NCI-H2081 treated with DMSO at 0.1 percent for 48 hours (cell line): Measurements from ENCODE around the gene RASD1.
A peak's percentile ranks its signal among the peaks of the same experiment; 100 is the strongest.

Source experiments
- DNase-seq: peaks from one replicate; lab custom pipeline; 2025; lab: John Stamatoyannopoulos, UW

Gene RASD1, protein sequence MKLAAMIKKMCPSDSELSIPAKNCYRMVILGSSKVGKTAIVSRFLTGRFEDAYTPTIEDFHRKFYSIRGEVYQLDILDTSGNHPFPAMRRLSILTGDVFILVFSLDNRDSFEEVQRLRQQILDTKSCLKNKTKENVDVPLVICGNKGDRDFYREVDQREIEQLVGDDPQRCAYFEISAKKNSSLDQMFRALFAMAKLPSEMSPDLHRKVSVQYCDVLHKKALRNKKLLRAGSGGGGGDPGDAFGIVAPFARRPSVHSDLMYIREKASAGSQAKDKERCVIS

DNA sequence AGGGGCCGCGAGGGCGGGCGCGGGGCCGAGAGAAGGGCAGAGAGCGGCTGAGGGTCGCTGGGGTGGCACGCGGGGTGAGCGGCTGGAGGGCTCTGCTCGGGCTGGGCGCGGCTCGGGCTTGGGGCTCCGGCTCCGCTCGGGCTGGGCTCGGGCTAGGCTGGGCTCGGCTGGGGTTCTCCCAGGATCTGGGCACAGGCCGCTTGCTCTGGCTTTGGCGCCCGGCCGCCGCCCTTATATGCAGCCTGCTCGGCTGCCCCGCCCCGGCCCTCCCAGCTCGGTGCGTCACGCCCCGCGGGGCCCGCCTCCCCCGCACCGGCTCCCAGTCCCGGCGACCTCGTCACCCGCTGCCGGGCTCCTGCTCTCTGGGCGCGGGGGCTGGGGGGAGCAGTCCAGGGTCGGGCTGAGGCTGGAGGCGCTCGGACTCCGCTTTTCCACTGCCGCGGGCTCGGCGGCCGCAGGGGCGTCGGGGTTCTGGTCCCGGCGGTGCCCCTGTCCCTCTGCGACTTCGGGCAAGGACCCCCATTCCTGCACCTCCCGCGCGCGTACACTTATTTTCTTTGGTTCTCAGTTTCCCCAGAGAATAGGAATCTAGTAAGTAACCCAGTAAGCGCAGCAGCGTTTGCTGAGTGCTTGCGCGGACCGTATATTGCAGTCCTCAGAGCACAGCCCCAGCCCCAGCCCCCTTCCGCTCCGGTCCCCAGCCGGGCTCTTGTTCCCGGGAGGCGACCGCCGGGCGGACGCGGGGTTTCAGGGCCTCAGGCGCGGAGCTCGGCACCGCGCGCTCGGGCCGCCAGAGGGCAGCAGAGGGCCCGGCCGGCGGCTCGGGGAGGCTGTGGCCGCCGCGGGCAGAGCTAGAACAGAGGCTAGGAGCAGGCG, at the start of gene RASD1:
Gene RASD1 (minus strand): TSS at position 207 of the 876 bp plus-strand sequence. CDS start 214 bp downstream, outside the sequence.
- peak; percentile 3 for DNase-seq

DNA sequence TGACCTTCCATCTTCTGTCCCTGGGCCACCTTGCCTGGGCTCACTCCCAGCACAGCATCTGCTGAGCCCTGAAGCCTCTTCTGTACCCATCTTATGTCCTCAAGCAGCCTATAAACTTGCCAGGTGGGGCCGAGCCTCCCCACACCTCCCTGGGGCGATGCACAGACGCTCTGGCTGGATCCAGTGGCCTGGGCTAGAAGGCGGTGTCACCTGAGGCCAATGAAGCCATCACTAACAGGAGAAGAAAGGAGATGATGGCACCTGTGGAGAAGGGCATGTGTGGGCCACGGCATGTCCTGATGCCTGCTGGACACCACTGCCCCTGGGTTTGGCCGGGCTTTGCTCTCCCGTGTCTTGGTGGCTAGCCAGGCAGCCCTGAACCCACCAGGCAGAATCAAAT, 49.8 kb upstream of the RASD1 start:
- DNase-seq: no peak

DNA sequence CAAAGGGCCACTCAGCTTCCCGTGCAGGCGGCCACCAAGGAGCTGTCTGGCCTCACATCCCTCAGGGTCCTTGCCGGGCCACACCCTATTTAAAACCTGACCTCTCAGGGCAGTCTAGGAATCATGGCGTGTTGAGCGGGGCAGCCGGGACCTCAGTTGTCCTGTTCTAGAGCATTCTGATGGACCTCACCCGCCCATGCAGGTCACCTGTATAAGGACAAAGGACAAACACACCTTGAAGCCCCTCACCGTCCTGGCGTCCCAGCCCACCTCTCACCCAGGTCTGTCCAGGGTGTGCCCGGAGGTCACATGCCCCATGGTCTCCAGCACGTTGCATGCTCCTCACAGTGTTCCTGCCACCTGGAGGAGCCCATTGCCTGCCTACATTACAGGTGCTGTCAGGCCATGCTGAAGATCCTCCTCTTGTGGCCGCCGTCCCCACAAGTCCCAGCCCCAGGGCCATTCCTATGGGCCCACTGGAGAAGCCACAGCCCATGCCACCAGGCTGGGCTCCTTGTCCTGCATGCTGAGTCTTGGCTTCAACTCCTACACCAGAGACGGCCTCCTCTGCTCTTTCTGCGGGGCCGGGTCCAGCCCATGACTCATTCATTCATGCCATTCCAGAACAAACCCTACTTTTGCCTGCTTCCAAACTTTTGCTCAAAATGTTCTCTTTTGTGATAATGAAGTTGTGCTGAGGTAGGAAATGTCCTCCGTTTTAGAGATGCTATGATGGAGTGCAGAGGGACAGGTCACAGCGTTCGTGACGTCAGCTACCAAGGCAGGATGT, 49.0 kb upstream of the RASD1 start:
- DNase-seq: no peak

DNA sequence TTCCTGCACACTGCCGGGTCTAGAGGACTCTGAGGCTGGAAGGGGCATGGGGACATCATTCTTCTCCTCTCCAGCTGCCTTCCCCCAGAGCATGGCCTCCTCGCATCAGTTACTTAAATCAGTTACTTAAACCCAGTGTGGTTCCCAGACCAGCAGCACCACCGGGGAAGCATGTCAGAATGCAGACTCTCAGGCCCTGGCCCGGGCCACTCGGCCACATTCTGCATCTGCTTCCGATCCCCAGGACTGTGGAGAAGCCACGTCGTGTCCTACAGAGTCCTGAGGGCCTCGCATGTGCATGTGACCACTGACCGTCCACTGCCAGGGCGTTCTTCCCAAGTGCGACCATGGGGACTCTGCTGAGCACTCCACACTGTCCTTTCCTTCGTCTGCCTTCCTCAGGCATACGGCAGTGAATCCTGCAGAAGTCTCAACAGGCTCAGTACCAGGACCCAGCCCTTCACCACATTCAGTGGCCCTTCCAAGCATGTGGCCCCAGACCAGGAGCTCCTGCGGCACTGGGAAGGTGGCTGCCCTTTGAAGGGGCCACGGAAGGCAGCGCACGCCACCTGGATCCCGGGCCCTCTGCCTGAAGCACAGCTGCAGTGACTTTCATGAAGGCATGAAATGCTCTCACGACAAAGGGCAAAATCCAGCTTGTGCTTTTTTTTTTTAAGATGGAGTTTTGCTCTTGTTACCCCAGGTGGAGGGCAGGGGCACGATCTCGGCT, 46.9 kb upstream of the RASD1 start:
- DNase-seq: no peak

DNA sequence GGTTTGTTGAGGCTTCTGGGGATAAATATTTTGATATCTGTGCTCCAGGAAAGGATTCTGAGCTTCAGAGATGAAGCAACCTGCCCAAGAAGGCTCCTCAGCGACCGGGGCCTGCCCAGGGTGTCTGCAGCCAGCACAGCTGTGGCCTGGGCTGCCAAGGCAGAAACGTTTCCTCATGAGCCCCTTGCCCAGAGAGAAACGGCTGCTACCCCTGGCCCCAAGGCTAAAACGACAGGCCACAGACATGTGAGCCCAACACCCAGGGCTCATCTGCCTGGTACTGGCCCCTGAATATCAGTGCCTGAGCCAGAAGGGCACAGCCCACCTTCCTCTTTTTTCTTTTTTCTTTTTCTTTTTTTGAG, 45.4 kb upstream of the RASD1 start:
- no peak for DNase-seq

DNA sequence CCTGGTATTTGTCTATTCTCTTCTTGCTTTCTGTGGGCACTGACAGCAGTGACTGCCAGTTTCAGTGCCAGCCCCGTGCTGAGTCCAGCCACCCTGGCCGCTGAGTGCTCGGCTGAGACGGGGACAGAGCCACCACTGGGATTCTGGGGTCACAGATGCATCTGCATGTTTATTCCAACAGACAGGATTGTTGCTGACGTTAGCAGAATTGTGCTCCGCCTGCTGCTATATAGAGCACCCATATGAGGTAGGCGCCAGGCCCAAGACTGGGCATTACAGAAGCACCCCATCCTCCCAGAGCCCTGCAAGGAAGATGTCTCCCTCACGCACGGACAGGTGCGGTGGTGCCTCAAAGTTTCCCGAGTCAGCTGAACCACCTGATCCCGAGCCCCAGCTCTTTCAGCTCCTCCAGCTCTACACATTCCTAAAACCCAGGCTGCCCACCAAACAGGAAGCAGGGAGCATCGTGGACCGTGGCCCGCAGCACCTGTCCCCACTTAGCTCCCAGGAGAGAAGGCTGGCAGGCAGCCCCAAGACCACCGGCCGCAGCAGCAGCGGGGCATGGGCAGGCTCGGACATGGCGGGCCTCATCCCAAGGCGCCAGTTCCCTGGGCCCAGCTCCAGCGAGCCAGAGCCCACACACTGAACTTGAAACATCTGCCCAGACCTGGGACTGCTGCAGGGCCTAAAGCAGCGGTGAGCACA, 44.9 kb upstream of the RASD1 start:
- no peak for DNase-seq

DNA sequence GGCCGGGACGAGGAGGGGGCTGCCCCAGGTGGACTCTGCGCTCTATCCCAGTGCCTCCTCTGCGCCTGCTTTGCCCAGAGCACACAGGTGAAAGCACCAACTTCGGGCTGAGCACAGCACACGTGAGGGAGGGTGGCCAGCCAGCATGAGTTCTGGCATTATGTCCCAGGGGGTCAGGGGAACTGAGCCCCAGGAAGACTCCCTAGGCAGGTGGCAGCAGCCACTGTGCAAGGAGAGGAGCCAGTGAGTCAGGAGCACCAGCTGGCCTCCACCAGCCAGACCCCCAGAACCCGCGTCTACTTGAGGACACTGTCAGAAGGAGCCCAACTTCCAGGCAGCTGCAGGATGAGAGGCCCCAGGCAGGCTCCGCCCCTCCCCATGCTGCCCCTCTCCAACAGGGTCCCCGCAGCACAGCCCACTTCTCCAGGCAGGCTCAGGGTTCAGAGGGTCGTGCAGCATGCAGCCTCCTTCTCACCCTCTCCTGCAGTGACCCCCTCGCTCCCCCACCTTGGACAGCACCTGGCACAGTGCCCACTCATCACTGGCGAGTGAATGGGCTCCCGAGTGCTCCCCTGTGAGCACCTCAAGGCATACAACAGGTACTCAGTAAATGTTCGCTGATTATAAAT, 44.2 kb upstream of the RASD1 start:
- DNase-seq: no peak

DNA sequence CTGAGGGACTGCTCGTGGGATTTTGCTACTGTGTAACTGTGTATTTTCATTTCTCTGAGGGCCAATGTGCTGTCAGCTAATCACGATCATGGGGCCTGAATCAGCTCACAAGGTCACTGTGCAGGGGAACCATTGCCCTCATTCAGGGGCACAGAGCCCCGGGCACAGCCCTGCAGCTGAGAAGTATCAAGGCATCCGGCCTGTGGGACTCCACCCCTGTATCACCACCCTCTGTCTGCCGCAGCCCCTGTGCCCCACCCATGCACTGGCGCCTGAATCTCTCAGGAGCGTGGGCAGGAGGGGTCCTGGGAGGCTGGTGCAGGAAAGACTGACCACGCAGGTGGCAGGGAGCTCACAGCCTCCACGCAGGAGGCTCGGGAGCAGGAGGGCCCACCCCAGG, 43.4 kb upstream of the RASD1 start:
- no peak for DNase-seq

DNA sequence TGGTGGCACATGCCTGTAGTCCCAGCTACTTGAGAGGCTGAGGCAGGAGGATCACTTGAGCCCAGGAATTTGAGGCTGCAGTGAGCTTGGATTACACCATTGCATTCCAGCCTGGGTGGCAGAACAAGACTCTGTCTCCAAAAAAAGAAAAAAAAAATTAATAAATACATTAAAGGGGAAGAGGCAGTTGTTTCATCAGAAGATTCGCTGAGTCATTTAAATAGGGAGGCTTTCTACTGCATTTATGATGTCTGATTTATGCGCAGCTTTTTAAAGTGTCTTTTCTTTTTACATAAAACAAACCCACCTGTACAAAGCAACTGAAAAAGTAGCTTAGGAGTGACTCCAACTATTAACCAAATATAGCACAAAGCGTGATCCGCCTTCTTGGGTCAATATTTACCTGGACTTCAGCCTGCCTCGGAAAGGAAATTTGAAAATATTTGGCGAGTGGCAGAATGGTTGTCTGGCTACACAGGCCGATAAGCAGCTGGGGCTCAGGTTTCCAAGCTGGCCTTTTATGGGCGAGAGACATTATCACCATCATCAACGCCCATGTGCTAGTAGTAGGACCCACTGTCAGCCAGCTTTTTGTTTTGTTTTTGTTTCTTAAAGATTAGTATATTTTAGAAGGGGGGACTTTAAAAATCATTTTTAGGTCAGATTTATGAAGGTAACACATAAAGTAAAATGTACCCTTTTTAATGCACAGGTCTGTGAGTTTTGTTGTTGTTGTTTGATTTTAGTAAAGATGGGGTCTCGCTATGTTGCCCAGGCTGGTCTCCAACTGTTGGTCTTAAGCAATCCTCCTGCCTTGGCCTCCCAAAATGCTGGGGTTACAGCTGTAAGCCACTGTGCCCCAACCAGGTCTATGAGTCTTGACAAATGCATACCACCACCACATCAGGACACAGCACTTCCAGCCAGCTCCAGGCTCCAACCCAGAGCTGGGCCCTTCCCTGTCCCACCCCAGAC, 42.5 kb upstream of the RASD1 start:
- peak; percentile 86 for DNase-seq

DNA sequence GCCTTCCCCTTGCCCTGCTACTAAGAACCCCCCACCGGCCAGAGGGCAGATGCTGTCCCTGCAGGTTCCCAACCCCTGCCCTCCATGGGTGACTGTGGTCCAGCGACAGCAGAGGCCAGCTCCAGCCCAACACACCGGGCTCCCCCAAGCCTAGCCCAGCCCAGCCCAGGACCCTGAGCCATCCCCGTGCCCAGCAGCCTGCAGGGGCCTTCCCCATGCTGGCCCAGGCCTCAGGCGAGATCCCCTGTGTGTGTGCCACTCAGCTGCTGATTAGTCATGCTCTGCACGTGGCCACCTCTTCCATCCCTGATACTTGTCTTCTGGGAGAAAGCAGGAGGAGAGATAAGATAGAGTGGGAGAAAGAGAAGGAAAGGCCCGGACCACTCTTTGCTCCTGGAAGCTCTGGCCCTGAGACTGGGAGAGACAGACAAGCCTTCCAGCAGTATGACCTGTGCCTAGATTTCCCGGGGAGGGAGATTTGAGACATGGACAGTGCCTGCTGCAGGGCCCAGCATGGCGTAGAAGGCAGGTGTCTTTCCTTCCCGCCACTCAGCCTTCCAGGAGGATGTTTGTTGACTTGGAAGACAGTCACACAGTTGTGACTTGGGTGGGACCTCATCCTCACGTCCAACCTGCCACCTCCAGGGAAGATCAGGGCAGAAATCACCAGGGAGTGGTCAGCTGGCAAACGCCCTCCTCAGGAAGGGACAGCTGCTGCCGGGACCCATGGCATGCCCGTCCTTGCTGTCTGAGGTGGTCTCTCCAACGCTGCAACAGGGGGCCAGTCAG, 41.3 kb upstream of the RASD1 start:
- DNase-seq: no peak

DNA sequence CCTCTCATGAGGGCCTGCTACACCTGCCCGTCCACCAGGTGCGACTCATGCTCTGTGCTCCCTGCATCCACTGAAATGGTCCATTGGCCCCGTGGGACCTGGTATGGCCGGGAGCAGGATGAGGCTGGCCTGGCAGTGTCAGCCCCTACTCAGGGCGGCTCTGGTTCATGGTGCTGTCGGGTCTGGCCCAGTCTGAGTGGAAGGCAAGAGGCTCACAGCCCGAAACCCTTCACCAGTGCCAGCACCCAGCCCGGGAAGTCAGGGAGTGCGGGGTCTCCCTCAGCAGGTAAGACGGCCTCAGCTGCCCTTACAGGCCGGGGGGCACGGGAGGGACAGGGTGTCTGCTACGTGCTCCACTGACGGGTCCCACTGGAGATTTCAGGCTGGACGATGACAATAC, 40.5 kb upstream of the RASD1 start:
- no peak for DNase-seq

DNA sequence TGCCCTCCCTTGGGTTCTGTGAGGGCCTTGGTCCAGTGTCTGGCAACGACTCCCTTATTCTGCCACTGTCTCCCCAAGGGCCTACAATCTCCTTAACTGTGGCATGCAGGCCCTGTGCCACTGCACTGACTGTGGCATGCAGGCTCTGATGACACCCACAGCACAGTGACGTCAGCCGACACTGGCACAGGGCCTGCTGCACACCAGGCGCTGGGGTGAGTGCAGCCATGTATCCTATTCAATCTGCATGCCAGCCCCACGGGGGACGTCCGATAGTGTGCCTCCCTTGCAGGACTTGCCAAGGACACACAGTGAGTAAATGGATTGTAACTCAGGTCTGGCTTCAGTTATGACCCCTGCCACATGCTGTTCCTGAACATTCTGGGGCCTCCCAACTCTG, 39.8 kb upstream of the RASD1 start:
- no peak for DNase-seq

DNA sequence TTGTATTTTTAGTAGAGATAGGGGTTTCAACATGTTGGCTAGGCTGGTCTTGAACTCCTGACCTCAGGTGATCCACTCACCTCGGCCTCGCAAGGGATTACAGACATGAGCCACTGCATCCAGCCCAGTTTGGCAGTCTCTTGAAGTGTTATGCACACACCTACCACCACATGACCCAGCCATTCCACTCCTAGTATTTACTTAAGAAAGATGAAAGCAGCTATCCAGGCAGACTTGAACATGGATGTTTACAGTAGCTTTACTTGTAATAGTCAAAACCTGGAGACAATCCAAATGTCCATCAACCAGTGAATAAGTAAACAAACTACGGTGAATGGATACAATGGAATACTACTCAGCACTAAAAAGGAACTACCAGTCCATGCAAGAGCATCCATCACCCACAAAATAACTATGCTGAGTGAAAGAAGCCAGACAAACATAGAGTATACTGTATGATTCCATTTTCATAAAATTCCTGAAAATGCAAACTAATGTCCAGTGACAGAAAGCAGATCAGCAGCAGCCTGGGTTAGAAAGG, 37.8 kb upstream of the RASD1 start:
- no peak for DNase-seq

DNA sequence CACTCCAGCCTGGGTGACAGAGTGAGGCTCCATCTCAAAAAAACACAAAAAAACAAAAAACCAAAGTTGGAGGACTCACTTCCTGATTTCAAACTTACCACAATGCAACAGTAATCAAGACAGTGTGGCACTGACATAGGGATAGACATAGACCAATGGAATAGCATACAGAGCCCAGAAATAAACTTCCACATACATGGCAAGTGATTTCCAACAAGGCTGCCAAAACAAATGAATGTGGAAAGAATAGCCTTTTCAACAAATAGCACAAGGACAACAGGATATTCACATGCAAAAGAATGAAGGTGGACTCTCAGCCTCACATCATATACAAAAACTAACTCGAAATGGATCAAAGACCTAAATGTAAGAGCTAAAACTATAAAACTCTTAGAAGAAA, 36.8 kb upstream of the RASD1 start:
- DNase-seq: no peak

DNA sequence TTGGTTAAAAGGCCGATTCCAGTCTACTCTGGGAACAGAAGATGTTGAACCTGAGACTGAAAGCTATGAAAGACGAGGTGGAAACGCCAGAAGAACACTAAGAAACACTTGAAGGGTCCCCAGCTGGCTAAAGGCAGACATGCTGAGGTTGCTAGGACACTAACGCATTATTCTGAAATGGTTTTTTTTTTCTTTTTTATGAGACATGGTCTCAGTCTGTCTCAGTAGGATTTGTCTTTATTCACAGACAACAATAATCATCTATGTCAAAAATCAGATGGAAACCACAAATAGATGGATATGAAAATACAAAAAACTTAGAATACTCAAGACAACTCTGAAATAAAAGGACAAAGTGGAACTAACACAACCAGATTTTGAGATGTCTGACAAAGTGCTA, 35.0 kb upstream of the RASD1 start:
- no peak for DNase-seq

DNA sequence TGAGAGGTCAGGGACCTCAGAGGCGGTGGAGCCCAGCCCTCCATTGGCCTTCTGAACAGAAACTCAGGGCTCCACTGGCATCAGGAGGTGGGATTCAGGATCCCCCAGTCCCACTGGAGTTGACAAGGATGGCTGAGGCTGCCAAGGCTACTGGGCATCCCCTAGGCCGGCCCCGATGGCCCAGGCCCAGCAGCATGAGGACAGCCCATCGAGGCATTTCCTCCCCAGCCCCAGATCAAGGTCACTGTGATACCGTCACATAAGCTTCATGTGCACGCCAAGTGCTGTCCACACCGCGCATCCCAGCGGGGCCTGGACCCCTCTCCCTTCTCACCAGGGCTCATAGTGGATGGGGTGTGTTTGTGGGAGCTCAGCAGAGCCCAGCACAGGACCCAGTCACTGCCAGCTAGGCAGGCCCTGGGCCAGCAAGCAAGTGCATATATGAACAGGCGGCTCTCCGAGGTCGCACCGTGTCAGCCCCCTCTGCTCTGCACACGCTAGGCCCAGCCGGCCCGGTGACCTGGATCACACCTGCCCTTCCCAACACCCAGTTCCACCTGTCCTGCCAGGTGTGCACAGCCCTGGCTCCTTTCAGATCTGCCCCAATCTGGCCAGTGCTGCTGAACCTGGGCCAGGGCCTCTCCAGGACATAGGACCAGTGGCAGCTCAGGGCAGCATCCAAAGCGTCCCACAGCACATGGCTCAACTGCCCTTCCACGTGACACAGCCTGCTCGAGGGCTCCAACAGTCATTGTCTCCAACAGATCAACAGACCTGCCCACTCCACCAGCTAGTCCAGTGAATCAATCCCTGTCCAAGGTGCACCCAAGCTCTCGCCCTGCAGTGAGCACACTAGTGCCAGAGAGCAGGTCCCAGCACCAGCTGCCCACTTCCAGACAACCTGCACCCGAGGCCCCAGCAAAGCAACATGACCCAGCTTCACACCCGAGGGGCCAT, 32.8 kb upstream of the RASD1 start:
- no peak for DNase-seq

DNA sequence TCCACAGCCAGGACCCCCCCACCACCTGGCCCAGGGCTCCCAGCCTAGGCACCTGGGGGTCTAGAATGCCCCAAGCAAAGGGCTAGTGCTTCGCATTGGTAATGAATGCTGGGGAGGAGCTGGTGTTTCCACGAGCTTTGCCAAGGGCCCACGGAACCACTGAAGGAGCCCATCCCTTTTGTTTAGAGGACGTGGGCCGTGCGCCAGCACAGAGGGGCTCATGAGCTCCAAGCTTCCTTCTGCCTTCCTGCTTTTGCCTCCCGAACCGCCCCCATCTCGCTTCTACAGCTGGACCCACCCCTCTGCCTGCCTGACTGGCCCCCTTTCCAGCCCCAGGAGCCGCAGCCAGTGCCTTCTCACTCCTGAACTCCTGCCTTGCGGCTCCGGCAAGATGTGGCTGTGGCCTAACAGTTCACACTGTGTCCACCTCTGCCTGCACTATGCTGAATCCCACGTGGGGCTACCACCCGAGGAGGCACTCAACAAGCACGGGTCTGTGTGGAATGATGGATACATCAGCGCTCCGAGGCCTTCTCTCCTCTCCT, 31.8 kb upstream of the RASD1 start:
- no peak for DNase-seq
